SK-N-SH treated with all-trans-retinoic acid at 6 μM for 48 hours (cell line): ENCODE measurements around the gene VMAC.

Experiments
- ATAC-seq: fragments of 200-7000 bp; cut with Tn5 transposase; 3 replicates; pipeline ENCODE4 v1.9.1; 2020; ENCODE audit warnings: mild to moderate bottlenecking, moderate library complexity
- ARNTL ChIP-seq: fragments of 450-650 bp; formaldehyde crosslinking; IDR thresholded peaks from 2 replicates; pipeline ENCODE4 v1.5.0; 2020; ENCODE audit warnings: low read depth, mild to moderate bottlenecking, moderate library complexity, borderline replicate concordance
- BACH2 ChIP-seq: fragments of 250-450 bp; sonication (Bioruptor Pico); IDR thresholded peaks from 2 replicates; pipeline ENCODE4 v1.9.0; 2021; ENCODE audit warnings: mild to moderate bottlenecking, borderline replicate concordance
- CREB5 ChIP-seq: fragments of 250-450 bp; sonication (Bioruptor Pico); IDR thresholded peaks from 2 replicates; pipeline ENCODE4 v1.5.1; 2020; ENCODE audit warnings: low read depth, mild to moderate bottlenecking, moderate library complexity
- CSDC2 ChIP-seq: fragments of 250-450 bp; sonication (Bioruptor Pico); IDR thresholded peaks from 2 replicates; pipeline ENCODE4 v1.5.0; 2020; ENCODE audit warnings: mild to moderate bottlenecking, moderate library complexity
- ESRRG ChIP-seq: fragments of 250-450 bp; sonication (Bioruptor Pico); IDR thresholded peaks from 2 replicates; pipeline ENCODE4 v1.6.1; 2021; ENCODE audit warnings: mild to moderate bottlenecking
- OSR1 ChIP-seq: fragments of 250-450 bp; sonication (Bioruptor Pico); IDR thresholded peaks from 2 replicates; pipeline ENCODE4 v1.8.0; 2022; ENCODE audit warnings: moderate library complexity, mild to moderate bottlenecking, inconsistent platforms
- PATZ1 ChIP-seq: fragments of 250-450 bp; sonication (Bioruptor Pico); IDR thresholded peaks from 2 replicates; pipeline ENCODE4 v1.8.0; 2020; ENCODE audit warnings: mild to moderate bottlenecking, moderate library complexity, borderline replicate concordance
- POU6F1 ChIP-seq: fragments of 250-450 bp; sonication (Bioruptor Pico); IDR thresholded peaks from 2 replicates; pipeline ENCODE4 v1.8.0; 2021; ENCODE audit warnings: low read depth, mild to moderate bottlenecking, moderate library complexity, borderline replicate concordance
- RARB ChIP-seq: fragments of 250-450 bp; sonication (Bioruptor Pico); IDR thresholded peaks from 2 replicates; pipeline ENCODE4 v1.8.0; 2021; ENCODE audit warnings: mild to moderate bottlenecking, moderate library complexity
- SNAI2 ChIP-seq: fragments of 250-450 bp; sonication (Bioruptor Pico); IDR thresholded peaks from 2 replicates; pipeline ENCODE4 v1.5.0; 2020; ENCODE audit warnings: mild to moderate bottlenecking, moderate library complexity
- TCF4 ChIP-seq: fragments of 250-450 bp; sonication (Bioruptor Pico); IDR thresholded peaks from 2 replicates; pipeline ENCODE4 v1.8.0; 2021; ENCODE audit warnings: mild to moderate bottlenecking, moderate library complexity, borderline replicate concordance
- TOX ChIP-seq: fragments of 250-450 bp; sonication (Bioruptor Pico); IDR thresholded peaks from 2 replicates; pipeline ENCODE4 v1.8.0; 2021; ENCODE audit warnings: mild to moderate bottlenecking, moderate library complexity, borderline replicate concordance
- ZC3H10 ChIP-seq: fragments of 250-450 bp; sonication (Bioruptor Pico); IDR thresholded peaks from 2 replicates; pipeline ENCODE4 v1.5.1; 2021; ENCODE audit warnings: mild to moderate bottlenecking, moderate library complexity
- ZFP3 ChIP-seq: fragments of 250-450 bp; sonication (Bioruptor Pico); IDR thresholded peaks from 2 replicates; pipeline ENCODE4 v1.5.0; 2020; ENCODE audit warnings: mild to moderate bottlenecking, moderate library complexity
- ZFP30 ChIP-seq: fragments of 450-650 bp; formaldehyde crosslinking; IDR thresholded peaks from 2 replicates; pipeline ENCODE4 v1.5.0; 2022; ENCODE audit warnings: mild to moderate bottlenecking, moderate library complexity
- ZNF565 ChIP-seq: fragments of 450-650 bp; formaldehyde crosslinking; conservative IDR thresholded peaks from 2 replicates; pipeline ENCODE4 v1.5.0; 2020; ENCODE audit warnings: low read depth, mild to moderate bottlenecking, moderate library complexity
- ZNF70 ChIP-seq: fragments of 450-650 bp; formaldehyde crosslinking; IDR thresholded peaks from 2 replicates; pipeline ENCODE4 v1.5.0; 2020; ENCODE audit warnings: mild to moderate bottlenecking, moderate library complexity
- ZNF8 ChIP-seq: fragments of 450-650 bp; formaldehyde crosslinking; IDR thresholded peaks from 2 replicates; pipeline ENCODE4 v1.5.0; 2020; ENCODE audit warnings: mild to moderate bottlenecking, moderate library complexity
- TF ChIP-seq, protein P1 (sequence below): fragments of 250-450 bp; sonication (Bioruptor Pico); IDR thresholded peaks from 2 replicates; pipeline ENCODE4 v1.5.0; 2020; ENCODE audit warnings: mild to moderate bottlenecking, moderate library complexity
- TF ChIP-seq, protein P2 (sequence below): fragments of 250-450 bp; sonication (Bioruptor Pico); IDR thresholded peaks from 2 replicates; pipeline ENCODE4 v1.5.1; 2021; ENCODE audit warnings: mild to moderate bottlenecking, moderate library complexity

The VMAC gene

DNA sequence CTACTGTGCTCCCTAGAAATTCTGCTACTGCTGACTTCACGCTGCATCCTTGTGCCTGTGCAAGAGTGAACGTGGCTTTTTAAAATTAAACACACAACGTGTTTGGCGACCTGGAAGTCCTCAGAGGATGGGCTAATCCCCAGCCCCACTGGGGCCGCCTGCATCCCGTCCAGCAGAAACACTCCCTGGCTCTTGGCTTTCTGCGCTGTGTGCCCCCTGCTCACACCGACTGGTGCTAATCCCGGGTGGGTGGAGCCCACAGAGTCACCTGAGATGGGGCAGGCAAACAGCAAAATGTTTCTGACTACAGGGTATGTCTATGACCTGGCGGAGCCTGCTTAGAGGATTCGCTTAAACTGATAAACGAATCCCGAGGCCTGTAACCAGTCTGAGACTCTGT lies 24.5 kb downstream of the VMAC start:
- ATAC-seq: no peak
- TF ChIP-seq ZC3H10 (CRISPR knock-in tag) (no peak), ZFP30 (CRISPR knock-in tag) (no peak), SNAI2 (CRISPR knock-in tag) (no peak), ZNF70 (CRISPR knock-in tag) (no peak), TCF4 (CRISPR knock-in tag) (no peak), RARB (CRISPR knock-in tag) (no peak), POU6F1 (no peak), OSR1 (CRISPR knock-in tag) (no peak), ZNF8 (CRISPR knock-in tag) (no peak), CSDC2 (no peak), BACH2 (CRISPR knock-in tag) (no peak), ZFP3 (no peak)
- TF ChIP-seq, protein P1, sequence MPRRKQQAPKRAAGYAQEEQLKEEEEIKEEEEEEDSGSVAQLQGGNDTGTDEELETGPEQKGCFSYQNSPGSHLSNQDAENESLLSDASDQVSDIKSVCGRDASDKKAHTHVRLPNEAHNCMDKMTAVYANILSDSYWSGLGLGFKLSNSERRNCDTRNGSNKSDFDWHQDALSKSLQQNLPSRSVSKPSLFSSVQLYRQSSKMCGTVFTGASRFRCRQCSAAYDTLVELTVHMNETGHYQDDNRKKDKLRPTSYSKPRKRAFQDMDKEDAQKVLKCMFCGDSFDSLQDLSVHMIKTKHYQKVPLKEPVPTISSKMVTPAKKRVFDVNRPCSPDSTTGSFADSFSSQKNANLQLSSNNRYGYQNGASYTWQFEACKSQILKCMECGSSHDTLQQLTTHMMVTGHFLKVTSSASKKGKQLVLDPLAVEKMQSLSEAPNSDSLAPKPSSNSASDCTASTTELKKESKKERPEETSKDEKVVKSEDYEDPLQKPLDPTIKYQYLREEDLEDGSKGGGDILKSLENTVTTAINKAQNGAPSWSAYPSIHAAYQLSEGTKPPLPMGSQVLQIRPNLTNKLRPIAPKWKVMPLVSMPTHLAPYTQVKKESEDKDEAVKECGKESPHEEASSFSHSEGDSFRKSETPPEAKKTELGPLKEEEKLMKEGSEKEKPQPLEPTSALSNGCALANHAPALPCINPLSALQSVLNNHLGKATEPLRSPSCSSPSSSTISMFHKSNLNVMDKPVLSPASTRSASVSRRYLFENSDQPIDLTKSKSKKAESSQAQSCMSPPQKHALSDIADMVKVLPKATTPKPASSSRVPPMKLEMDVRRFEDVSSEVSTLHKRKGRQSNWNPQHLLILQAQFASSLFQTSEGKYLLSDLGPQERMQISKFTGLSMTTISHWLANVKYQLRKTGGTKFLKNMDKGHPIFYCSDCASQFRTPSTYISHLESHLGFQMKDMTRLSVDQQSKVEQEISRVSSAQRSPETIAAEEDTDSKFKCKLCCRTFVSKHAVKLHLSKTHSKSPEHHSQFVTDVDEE (CRISPR knock-in tag): no peak
- TF ChIP-seq, all 23 proteins: peak for 0

GRCh38 chr19:5929625-5930024 lies 25.0 kb downstream of the VMAC start:
- no peak for ATAC-seq
- TF ChIP-seq TOX (CRISPR knock-in tag): no peak
- TF ChIP-seq PATZ1 (CRISPR knock-in tag): no peak
- TF ChIP-seq CREB5 (CRISPR knock-in tag): no peak
- no peak for TF ChIP-seq ZNF565
- TF ChIP-seq CSDC2: no peak
- TF ChIP-seq ZFP30 (CRISPR knock-in tag): no peak
- no peak for TF ChIP-seq TCF4 (CRISPR knock-in tag)
- TF ChIP-seq SNAI2 (CRISPR knock-in tag): no peak

DNA sequence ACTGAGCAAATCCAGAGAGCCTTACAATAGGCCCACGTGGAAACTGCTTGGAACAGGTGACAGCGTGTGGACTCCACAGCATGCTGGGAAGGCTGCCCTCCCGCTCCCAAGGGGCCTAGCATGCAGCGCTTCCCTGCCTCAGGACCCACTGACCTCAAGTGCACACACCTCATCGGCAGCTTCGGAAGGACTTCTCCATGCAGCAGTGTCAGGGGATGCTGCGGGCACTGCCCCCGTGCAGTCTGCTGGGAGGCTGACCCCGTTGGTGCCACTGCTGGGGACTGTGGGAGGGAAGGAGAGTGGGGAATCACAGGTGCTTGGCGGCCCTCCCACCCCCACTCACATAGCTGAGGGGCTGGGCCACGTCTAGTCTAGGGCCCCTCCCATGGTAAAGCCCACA lies 26.6 kb downstream of the VMAC start:
- ATAC-seq: no peak
- TF ChIP-seq, protein P2, sequence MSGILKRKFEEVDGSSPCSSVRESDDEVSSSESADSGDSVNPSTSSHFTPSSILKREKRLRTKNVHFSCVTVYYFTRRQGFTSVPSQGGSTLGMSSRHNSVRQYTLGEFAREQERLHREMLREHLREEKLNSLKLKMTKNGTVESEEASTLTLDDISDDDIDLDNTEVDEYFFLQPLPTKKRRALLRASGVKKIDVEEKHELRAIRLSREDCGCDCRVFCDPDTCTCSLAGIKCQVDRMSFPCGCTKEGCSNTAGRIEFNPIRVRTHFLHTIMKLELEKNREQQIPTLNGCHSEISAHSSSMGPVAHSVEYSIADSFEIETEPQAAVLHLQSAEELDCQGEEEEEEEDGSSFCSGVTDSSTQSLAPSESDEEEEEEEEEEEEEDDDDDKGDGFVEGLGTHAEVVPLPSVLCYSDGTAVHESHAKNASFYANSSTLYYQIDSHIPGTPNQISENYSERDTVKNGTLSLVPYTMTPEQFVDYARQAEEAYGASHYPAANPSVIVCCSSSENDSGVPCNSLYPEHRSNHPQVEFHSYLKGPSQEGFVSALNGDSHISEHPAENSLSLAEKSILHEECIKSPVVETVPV: no peak
- TF ChIP-seq RARB (CRISPR knock-in tag): no peak
- no peak for TF ChIP-seq TOX (CRISPR knock-in tag)
- TF ChIP-seq ARNTL (CRISPR knock-in tag): no peak
- TF ChIP-seq ESRRG (CRISPR knock-in tag): no peak
- TF ChIP-seq CREB5 (CRISPR knock-in tag): no peak
- TF ChIP-seq ZNF565: no peak
- TF ChIP-seq, all 23 proteins: peak for 0
